Effector memory CD8-positive, alpha-beta T cell (primary cell): ENCODE measurements around the gene LILRA5.
"Not testable (repeated sequence)": the region's sequence is repeated elsewhere in the genome, so short reads cannot be mapped to it uniquely, and the experiment has no call there.

ENCODE experiments used
- ATAC-seq: fragments of 150-1000 bp; cut with Tn5 transposase; replicated peaks from 2 replicates; pipeline ENCODE4 v1.10.0; 2021; ENCODE audit warnings: mild to moderate bottlenecking, moderate library complexity
- DNase-seq, 3 experiments: peaks; one replicate each; pipeline ENCODE4 v3.0.0; 2021
- H3K27ac Mint-ChIP-seq, 2 donors: one replicate each; pipeline ENCODE4 v1.8.0; 2022; ENCODE audit warnings: mild to moderate bottlenecking in 2 of 2, mixed read lengths in 2 of 2, moderate library complexity in 2 of 2
- H3K27me3 Mint-ChIP-seq, 2 donors: one replicate each; pipeline ENCODE4 v1.8.0; 2022; ENCODE audit warnings: mixed read lengths in 2 of 2
- H3K36me3 Mint-ChIP-seq: one replicate; pipeline ENCODE4 v1.8.0; 2022; ENCODE audit warnings: mild to moderate bottlenecking, moderate library complexity, mixed read lengths; ENCODE audit not compliant: insufficient read depth
- H3K4me1 Mint-ChIP-seq, 2 donors: one replicate each; pipeline ENCODE4 v1.8.0; 2022; ENCODE audit warnings: low read depth in 2 of 2, mixed read lengths in 2 of 2
- H3K4me3 Mint-ChIP-seq, 2 donors: one replicate each; pipeline ENCODE4 v1.8.0; 2022; ENCODE audit warnings: mild to moderate bottlenecking in 2 of 2, mixed read lengths in 2 of 2, moderate library complexity in 2 of 2
- H3K9me3 Mint-ChIP-seq, 2 donors: one replicate each; pipeline ENCODE4 v1.8.0; 2022; ENCODE audit warnings: mixed read lengths in 2 of 2

LILRA5 gene

DNA sequence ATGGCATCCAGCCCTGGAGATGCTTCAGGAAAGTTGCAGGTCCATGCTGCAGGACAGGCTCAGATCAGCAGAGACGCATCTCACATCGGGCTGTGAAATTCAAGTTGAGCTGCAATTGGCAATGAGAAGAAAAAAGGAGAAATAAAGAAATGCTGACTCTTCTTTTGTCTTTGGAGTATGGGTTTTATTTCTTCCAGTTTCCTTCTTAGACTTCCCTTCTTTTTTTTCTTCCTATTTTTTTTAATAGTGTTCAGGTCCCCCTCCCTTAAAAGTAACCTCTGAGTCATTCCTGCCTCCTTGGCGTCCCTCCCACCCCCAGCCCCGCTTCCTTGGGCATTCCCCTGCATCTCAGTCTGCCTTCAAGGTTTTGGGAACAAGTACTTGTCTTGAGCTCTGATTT is 41.4 kb downstream of the LILRA5 start:
- ATAC-seq, H3K4me3 Mint-ChIP-seq, H3K9me3 Mint-ChIP-seq, H3K27ac Mint-ChIP-seq, H3K4me1 Mint-ChIP-seq, H3K36me3 Mint-ChIP-seq, DNase-seq: not testable (repeated sequence)
- peaks cover 62 to 86% of the 10 kb centered on the region in 2 donors for H3K27me3 Mint-ChIP-seq

DNA sequence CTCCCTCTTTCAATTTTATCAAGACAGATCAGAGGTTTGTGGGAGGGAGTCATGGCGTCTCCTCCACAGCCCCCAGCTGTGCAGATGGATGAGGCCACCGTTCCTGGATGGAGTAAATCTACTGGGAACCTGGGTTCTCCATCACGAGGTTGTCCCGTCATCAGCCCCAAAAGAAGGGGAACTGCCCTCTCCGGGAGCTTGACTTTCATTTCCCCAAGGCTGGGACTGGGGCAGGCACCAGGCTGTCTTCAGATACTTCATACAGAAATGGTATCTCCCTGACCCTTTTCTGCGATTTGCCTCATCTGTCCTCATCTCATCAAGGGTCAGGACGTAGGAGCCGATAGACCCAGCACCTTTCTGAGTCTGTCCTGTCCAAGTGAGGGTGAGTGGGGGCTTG is 41.9 kb downstream of the LILRA5 start:
- Mint-ChIP-seq H3K4me3 (no peak overlapping the region), H3K27ac (no peak overlapping the region), H3K36me3 (no peaks in the 10 kb centered on the region), H3K9me3 (no peaks in the 10 kb centered on the region), H3K27me3 (peaks cover 62 to 86% of the 10 kb centered on the region in 2 donors), H3K4me1 (peaks cover 0 to 3% of the 10 kb centered on the region in 2 donors)
- DNase-seq (no peak), ATAC-seq (no peak)

DNA sequence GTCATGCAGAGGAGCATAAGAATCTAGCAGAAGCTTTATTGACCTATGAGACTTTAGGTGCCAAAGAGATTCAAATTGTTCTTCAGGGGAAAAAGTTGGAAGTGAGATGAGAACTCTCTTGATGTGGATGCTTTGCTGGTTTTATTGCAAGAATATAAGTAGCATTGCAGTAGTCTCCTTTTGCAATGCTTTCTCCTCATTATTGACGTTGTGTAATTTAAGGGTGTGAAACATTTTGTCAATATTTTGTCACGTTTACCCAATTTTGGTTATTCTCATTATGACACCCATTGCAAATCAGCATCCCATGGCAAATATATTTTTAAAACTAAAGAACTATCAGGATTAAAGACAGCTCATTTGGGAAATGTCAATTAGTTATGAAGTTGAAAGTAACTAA is 44.0 kb downstream of the LILRA5 start:
- Mint-ChIP-seq H3K4me1 (peaks cover 0 to 3% of the 10 kb centered on the region in 2 donors), H3K9me3 (no peaks in the 10 kb centered on the region), H3K27ac (no peak overlapping the region), H3K27me3 (peaks cover 54 to 82% of the 10 kb centered on the region in 2 donors), H3K4me3 (no peak overlapping the region), H3K36me3 (no peaks in the 10 kb centered on the region)
- DNase-seq = no peak
- ATAC-seq = no peak

DNA sequence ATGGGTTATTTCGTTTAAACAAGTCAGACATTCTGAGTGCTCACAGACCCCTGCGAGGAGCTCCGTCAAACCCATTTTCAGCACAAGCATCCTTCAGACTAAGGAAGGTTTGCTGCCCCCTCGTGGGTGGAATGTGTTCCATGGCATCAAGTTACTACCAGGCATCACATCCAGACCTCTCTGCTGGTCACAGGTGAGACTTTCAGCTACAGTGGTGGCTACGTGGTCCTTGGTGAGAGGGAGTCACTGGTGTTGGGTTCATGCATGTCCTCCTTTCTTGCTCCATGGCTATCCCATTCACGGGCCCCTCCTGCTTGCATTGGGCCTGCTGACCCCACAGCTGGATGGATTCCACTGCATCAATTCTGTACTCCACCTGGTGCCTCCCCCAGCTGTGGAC is 46.8 kb downstream of the LILRA5 start:
- Mint-ChIP-seq H3K27ac (no peak overlapping the region), H3K36me3 (no peaks in the 10 kb centered on the region), H3K4me3 (no peak overlapping the region), H3K9me3 (no peaks in the 10 kb centered on the region), H3K4me1 (peaks cover 0 to 2% of the 10 kb centered on the region in 2 donors), H3K27me3 (peaks cover 34 to 63% of the 10 kb centered on the region in 2 donors)
- ATAC-seq (peak; percentile 65), DNase-seq (peak; percentile 58 to 65 (median 62))

DNA sequence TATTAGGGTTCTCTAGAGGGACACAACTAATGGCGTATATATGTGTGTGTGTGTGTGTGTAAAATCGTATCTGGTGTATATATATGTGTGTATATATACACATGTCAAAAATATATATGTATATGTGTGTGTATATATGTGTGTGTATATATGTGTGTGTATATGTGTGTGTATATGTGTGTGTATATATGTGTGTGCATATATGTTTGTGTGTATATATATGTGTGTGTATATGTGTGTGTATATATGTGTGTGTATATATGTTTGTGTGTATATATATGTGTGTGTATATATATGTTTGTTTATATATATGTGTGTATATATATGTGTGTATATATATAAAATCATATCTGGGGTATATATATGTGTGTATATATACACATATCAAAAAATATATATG is 50.5 kb downstream of the LILRA5 start:
- H3K9me3 Mint-ChIP-seq = no peaks in the 10 kb centered on the region
- no peaks in the 10 kb centered on the region for H3K36me3 Mint-ChIP-seq
- H3K27me3 Mint-ChIP-seq = peaks cover 10 to 40% of the 10 kb centered on the region in 2 donors
- H3K4me1 Mint-ChIP-seq = peaks cover 0 to 2% of the 10 kb centered on the region in 2 donors
- H3K4me3 Mint-ChIP-seq = no peak overlapping the region
- DNase-seq = no peak
- H3K27ac Mint-ChIP-seq = no peak overlapping the region
- no peak for ATAC-seq

DNA sequence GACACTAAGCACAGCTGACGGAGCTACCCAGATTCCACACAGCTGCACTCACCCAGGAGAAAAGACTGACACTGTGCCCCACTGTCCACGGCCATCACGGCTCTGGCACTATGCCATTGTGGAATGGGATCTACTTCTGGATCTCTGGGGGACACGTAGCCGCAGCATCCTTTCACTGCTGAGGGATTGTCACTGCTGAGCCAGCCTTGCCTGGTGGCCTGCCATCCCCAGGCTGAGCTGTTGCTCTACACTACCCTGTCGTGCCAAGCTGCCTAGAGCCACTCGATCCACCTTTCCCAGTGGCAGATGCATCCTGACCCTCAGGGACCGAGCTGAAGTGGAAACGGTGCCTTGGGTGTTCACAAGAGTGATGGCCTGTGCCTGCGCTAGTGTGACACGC is 50.9 kb downstream of the LILRA5 start:
- H3K4me1 Mint-ChIP-seq = peaks cover 0 to 2% of the 10 kb centered on the region in 2 donors
- ATAC-seq = no peak
- H3K27me3 Mint-ChIP-seq = peaks cover 9 to 42% of the 10 kb centered on the region in 2 donors
- no peak overlapping the region for H3K27ac Mint-ChIP-seq
- no peaks in the 10 kb centered on the region for H3K36me3 Mint-ChIP-seq
- no peak for DNase-seq
- H3K4me3 Mint-ChIP-seq = no peak overlapping the region
- H3K9me3 Mint-ChIP-seq = no peaks in the 10 kb centered on the region

DNA sequence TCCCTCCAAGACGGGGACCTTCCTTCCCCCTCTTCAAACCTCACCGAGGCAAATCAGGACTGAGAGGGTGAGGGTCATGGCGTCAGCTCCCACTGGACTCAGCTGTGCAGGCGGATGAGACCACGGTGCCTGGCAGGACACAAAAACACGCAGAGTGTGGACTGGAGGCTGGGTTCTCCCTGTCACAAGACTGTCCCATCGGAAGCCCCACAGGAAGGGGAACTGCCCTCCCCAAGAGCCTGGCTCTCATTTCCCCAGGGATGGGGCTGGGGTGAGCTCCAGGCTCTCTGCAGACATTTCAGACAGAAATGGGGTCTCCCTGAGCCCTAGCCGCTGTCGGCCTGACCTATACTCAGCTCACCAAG is 55.9 kb downstream of the LILRA5 start, which contains the start of gene LILRB5:
Gene LILRB5, minus strand, starts transcription at position 158 of the 365 bp plus-strand sequence. Its CDS starts 80 bp downstream, at position 78.
- no peak within 1 kb of the TSS for H3K27ac Mint-ChIP-seq
- H3K36me3 Mint-ChIP-seq = no peaks in the 10 kb centered on the region
- H3K4me3 Mint-ChIP-seq = no peak within 1 kb of the TSS
- peaks cover 0 to 3% of the 10 kb centered on the region in 2 donors for H3K4me1 Mint-ChIP-seq
- no peak for DNase-seq
- no peak for ATAC-seq
- H3K9me3 Mint-ChIP-seq = no peaks in the 10 kb centered on the region
- H3K27me3 Mint-ChIP-seq = peaks cover 20 to 48% of the 10 kb centered on the region in 2 donors
